OCI-LY7 (cell line): ENCODE results near the gene OARD1. TPM values are rescaled to one million over a fixed set of nuclear protein-coding genes. Genes with fewer than 3 reads are reported as not detected.

ENCODE experiments used
- BruUV-seq: library from RNA; stranded (reverse); fragments of 400-500 nt; replicated peaks from 2 replicates; lab custom pipeline; 2021; lab: Mats Ljungman, UMichigan
- CTCF ChIA-PET: fragments of 300-600 bp; sonication (Branson Sonifier 250); formaldehyde crosslinking; loops from one replicate; lab custom pipeline; 2022; ENCODE audit warnings: antibody characterized with exemption; ENCODE audit not compliant: unreplicated experiment; lab: Charles Lee
- POLR2A ChIA-PET: fragments of 300-600 bp; sonication (Branson Sonifier 250); formaldehyde crosslinking; loops from one replicate; lab custom pipeline; 2022; ENCODE audit warnings: antibody characterized with exemption; lab: Charles Lee
- DNase-seq: peaks from one replicate; pipeline ENCODE4 v3.0.0-alpha.2; 2015; ENCODE audit warnings: low spot score
- H2AFZ ChIP-seq: fragments of 200-600 bp; sonication (generic), shearing (Covaris generic); 2 replicates; pipeline ENCODE4 v1.6.1; 2014; ENCODE audit warnings: mild to moderate bottlenecking, antibody characterized with exemption, low read length, moderate library complexity
- H3K27ac ChIP-seq: fragments of 200-600 bp; sonication (generic); 2 replicates; pipeline ENCODE4 v1.5.1; 2014; ENCODE audit warnings: mixed run types, low read depth, mild to moderate bottlenecking, moderate library complexity, low read length, inconsistent platforms; ENCODE audit not compliant: poor library complexity, severe bottlenecking
- H3K36me3 ChIP-seq: fragments of 200-600 bp; sonication (generic); 2 replicates; pipeline ENCODE4 v1.6.1; 2014; ENCODE audit warnings: mild to moderate bottlenecking, antibody characterized with exemption, low read length, moderate library complexity, mixed read lengths; ENCODE audit not compliant: insufficient read depth
- H3K4me1 ChIP-seq: fragments of 200-600 bp; sonication (generic); 2 replicates; pipeline ENCODE4 v1.5.1; 2014; ENCODE audit warnings: mild to moderate bottlenecking, low read length; ENCODE audit not compliant: insufficient read depth, poor library complexity, severe bottlenecking
- H3K4me2 ChIP-seq: fragments of 200-600 bp; sonication (generic); 2 replicates; pipeline ENCODE4 v1.6.1; 2014; ENCODE audit warnings: mild to moderate bottlenecking, low read length
- H3K4me3 ChIP-seq: fragments of 200-600 bp; sonication (generic); 2 replicates; pipeline ENCODE4 v1.5.1; 2014; ENCODE audit warnings: mild to moderate bottlenecking, low read depth, low read length; ENCODE audit not compliant: poor library complexity, severe bottlenecking
- H3K79me2 ChIP-seq: fragments of 200-600 bp; sonication (generic); 2 replicates; pipeline ENCODE4 v1.6.1; 2016; ENCODE audit warnings: low read depth, mild to moderate bottlenecking, low read length, moderate library complexity, mixed read lengths; ENCODE audit not compliant: insufficient read depth
- H3K9me2 ChIP-seq: fragments of 200-600 bp; sonication (generic); 2 replicates; pipeline ENCODE4 v1.6.1; 2016; ENCODE audit warnings: mild to moderate bottlenecking, low read length, mixed read lengths; ENCODE audit not compliant: insufficient read depth
- H3K9me3 ChIP-seq: fragments of 200-600 bp; sonication (generic); 2 replicates; pipeline ENCODE4 v1.6.1; 2014; ENCODE audit warnings: mild to moderate bottlenecking, mixed run types, low read length, mixed read lengths
- H4K20me1 ChIP-seq: fragments of 200-600 bp; sonication (generic); 2 replicates; pipeline ENCODE4 v1.6.1; 2014; ENCODE audit warnings: mild to moderate bottlenecking, antibody characterized with exemption, low read length, moderate library complexity, mixed read lengths; ENCODE audit not compliant: insufficient read depth
- CTCF ChIP-seq: fragments of 200-600 bp; sonication (generic); conservative IDR thresholded peaks from 2 replicates; pipeline ENCODE4 v1.5.1; 2014; ENCODE audit warnings: mild to moderate bottlenecking, antibody characterized with exemption, low read length, moderate library complexity, mixed read lengths
- EZH2phosphoT487 ChIP-seq: fragments of 200-600 bp; sonication (generic); IDR thresholded peaks from 2 replicates; pipeline ENCODE4 v1.6.1; 2018; ENCODE audit warnings: low read depth, borderline replicate concordance, mild to moderate bottlenecking, mixed run types, antibody characterized with exemption, low read length, moderate library complexity, mixed read lengths
- intact Hi-C: fragments of 100-400 bp; cut with micrococcal nuclease; formaldehyde crosslinking; loops from one replicate; pipeline ENCODE4 v1.10.0; 2022; ENCODE audit not compliant: unreplicated experiment
- total RNA-seq, 2 experiments: library from RNA; depleted of rRNA in 1 of 2; stranded (reverse); fragments of >200 nt in 1 of 2; shearing (Covaris generic) in 1 of 2; gene quantifications; 2 replicates each; pipeline ENCODE4 v1.2.3, GENCODE V29; 2014 to 2022

OARD1 gene
- total RNA-seq, 2 experiments from 2014 or later, result 21.0 to 41.6 TPM

DNA sequence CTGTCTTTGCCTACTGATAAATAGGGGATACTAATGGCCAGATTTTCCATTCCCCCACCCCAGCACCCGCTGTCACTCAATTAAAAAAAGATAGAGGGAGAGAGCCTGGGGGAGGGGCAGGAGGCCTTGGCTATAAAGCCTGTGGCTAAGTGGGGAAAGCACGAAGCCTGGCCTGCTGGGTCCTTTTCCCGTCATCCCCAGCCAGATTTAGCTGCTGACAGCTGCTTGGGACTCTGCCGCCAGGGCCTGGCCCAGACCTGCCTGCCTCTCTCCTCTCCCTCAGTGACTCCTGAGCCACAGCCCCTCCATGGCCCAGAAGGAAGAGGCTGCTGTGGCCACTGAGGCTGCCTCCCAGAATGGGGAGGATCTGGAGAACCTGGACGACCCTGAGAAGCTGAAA lies 19.1 kb downstream of the OARD1 start, which contains the start of gene APOBEC2:
Gene APOBEC2 (plus strand): TSS at position 162 of the 400 bp plus-strand sequence. CDS start 146 bp downstream, at position 308.
- Histone ChIP-seq H3K36me3 (no peaks in the 10 kb centered on the region), H4K20me1 (no peaks in the 10 kb centered on the region), H3K79me2 (no peaks in the 10 kb centered on the region), H3K4me2 (peak within 1 kb of the TSS; percentile 41), H3K9me2 (no peaks in the 10 kb centered on the region), H3K4me3 (peak within 1 kb of the TSS; percentile 7), H2AFZ (peak within 1 kb of the TSS; percentile 60; the same call in 1 of the 2 replicates), H3K9me3 (no peaks in the 10 kb centered on the region), H3K4me1 (peaks cover 38% of the 10 kb centered on the region), H3K27ac (peak within 1 kb of the TSS; percentile 2)
- CTCF ChIA-PET, result no interaction called here
- POLR2A ChIA-PET, result interaction anchor here (0.6 to 3.2 kb wide), 2 partner anchors 17 to 19 kb away, joined by 3 to 13 read pairs; partner anchors contain the start of genes NFYA and OARD1
- TF ChIP-seq EZH2phosphoT487, result no peak
- no peak for TF ChIP-seq CTCF
- intact Hi-C loops, result no loop called here
- BruUV-seq, result no TSS peak
- no peak for DNase-seq

GRCh38 chr6:41051873-41052272 lies 20.3 kb downstream of the OARD1 start:
- Histone ChIP-seq H4K20me1 (no peaks in the 10 kb centered on the region), H2AFZ (peak overlapping the region; percentile 60; the same call in 1 of the 2 replicates), H3K4me3 (peak overlapping the region; percentile 7), H3K9me3 (no peaks in the 10 kb centered on the region), H3K9me2 (no peaks in the 10 kb centered on the region), H3K79me2 (no peaks in the 10 kb centered on the region), H3K4me1 (peaks cover 38% of the 10 kb centered on the region), H3K36me3 (no peaks in the 10 kb centered on the region), H3K4me2 (peak overlapping the region; percentile 41), H3K27ac (peak overlapping the region; percentile 2)
- ChIA-PET CTCF (no interaction called here), POLR2A (interaction anchor here (1.0 kb wide), 1 partner anchor 19 kb away, joined by 3 read pairs; no protein-coding TSS in a partner anchor)
- no TSS peak for BruUV-seq
- intact Hi-C loops, result no loop called here
- DNase-seq, result peak; percentile 62
- TF ChIP-seq CTCF, result no peak
- no peak for TF ChIP-seq EZH2phosphoT487

- DNase-seq, result no peak
- intact Hi-C loops, result no loop called here
- Histone ChIP-seq H3K27ac (no peak overlapping the region), H4K20me1 (no peaks in the 10 kb centered on the region), H3K9me2 (no peaks in the 10 kb centered on the region), H3K4me3 (no peak overlapping the region), H3K36me3 (no peaks in the 10 kb centered on the region), H3K4me2 (no peak overlapping the region), H3K79me2 (no peaks in the 10 kb centered on the region), H3K9me3 (no peaks in the 10 kb centered on the region), H3K4me1 (peaks cover 36% of the 10 kb centered on the region), H2AFZ (no peak overlapping the region)
- ChIA-PET POLR2A (no interaction called here), CTCF (no interaction called here)
- no peak for TF ChIP-seq CTCF
- no peak for TF ChIP-seq EZH2phosphoT487
- BruUV-seq, result no TSS peak
Measured at GRCh38 chr6:41050536-41050935, 21.6 kb downstream of the OARD1 start.
